Vagina (tissue), 2 donors: ENCODE data around the gene SLC39A11. TPM values are rescaled to one million over a fixed set of nuclear protein-coding genes. Genes with fewer than 3 reads are reported as not detected.

ENCODE experiments used
- DNase-seq, 2 donors: peaks; one replicate each; pipeline ENCODE4 v3.0.0-alpha.2; 2017; ENCODE audit errors: extremely low spot score in 2 of 2
- H3K27ac ChIP-seq: fragments of 200-600 bp; sonication (generic); one replicate; pipeline ENCODE4 v1.5.1; 2019
- H3K27me3 ChIP-seq: fragments of 200-600 bp; sonication (generic); one replicate; pipeline ENCODE4 v1.5.1; 2019
- H3K36me3 ChIP-seq, 2 donors: fragments of 200-600 bp; sonication (generic); one replicate each; pipeline ENCODE4 v1.5.1; 2017 to 2019
- H3K4me1 ChIP-seq: fragments of 200-600 bp; sonication (generic); one replicate; pipeline ENCODE4 v1.5.1; 2019
- H3K4me3 ChIP-seq, 2 donors: fragments of 200-600 bp; sonication (generic); 1 replicate in 1 of 2; 2 replicates in 1 of 2; pipeline ENCODE4 v1.5.1; 2016 to 2019
- H3K9me3 ChIP-seq: fragments of 200-600 bp; sonication (generic); one replicate; pipeline ENCODE4 v1.5.1; 2019
- CTCF ChIP-seq, 3 experiments: fragments of 450-650 bp in 2 of 3; fragments of 200-600 bp in 1 of 3; sonication (generic) in 1 of 3; IDR thresholded peaks; one replicate each; pipeline ENCODE4 v1.5.1; 2017 to 2019; ENCODE audit warnings: antibody characterized with exemption in 3 of 3, mild to moderate bottlenecking in 2 of 3, moderate library complexity in 2 of 3
- POLR2A ChIP-seq, 2 donors: fragments of 450-650 bp; IDR thresholded peaks; one replicate each; pipeline ENCODE4 v1.6.1; 2017; ENCODE audit warnings: antibody characterized with exemption in 2 of 2, mild to moderate bottlenecking in 2 of 2, moderate library complexity in 2 of 2
- POLR2AphosphoS5 ChIP-seq, 2 donors: sonication (generic); formaldehyde crosslinking; IDR thresholded peaks; one replicate each; pipeline ENCODE4 v1.9.0; 2017; ENCODE audit warnings: antibody characterized with exemption in 2 of 2, mild to moderate bottlenecking in 2 of 2, low read depth in 1 of 2; ENCODE audit not compliant: insufficient read depth in 1 of 2
- intact Hi-C: fragments of 100-400 bp; cut with DNase I; formaldehyde crosslinking; loops from one replicate; pipeline ENCODE4 v1.15.1; 2023
- total RNA-seq: library from RNA; depleted of rRNA; stranded (reverse); fragments of >200 nt; gene quantifications from one replicate; pipeline ENCODE4 v1.2.3, GENCODE V29; 2016

The SLC39A11 gene
- total RNA-seq, 1 donor from 2014 or later, result 22.6 TPM

GRCh38 chr17:73029021-73029420 is 63.5 kb downstream of the SLC39A11 start:
- Histone ChIP-seq H3K36me3 (no peaks in the 10 kb centered on the region), H3K27me3 (no peaks in the 10 kb centered on the region), H3K4me3 (no peak overlapping the region), H3K27ac (no peak overlapping the region), H3K4me1 (peaks cover 11% of the 10 kb centered on the region), H3K9me3 (no peaks in the 10 kb centered on the region)
- DNase-seq, result no peak
- intact Hi-C loops, result no loop called here
- TF ChIP-seq CTCF (IDR thresholded peaks at IDR 0.05) (no peak), POLR2AphosphoS5 (IDR thresholded peaks at IDR 0.05; ENCODE audit: insufficient read depth in 1 of 2, low read depth in 1 of 2) (no peak), POLR2A (IDR thresholded peaks at IDR 0.05) (no peak)

GRCh38 chr17:73028299-73028755 is 64.2 kb downstream of the SLC39A11 start:
- TF ChIP-seq CTCF (IDR thresholded peaks at IDR 0.05) (no peak), POLR2A (IDR thresholded peaks at IDR 0.05) (no peak), POLR2AphosphoS5 (IDR thresholded peaks at IDR 0.05; ENCODE audit: insufficient read depth in 1 of 2, low read depth in 1 of 2) (no peak)
- Histone ChIP-seq H3K4me1 (peaks cover 11% of the 10 kb centered on the region), H3K9me3 (no peaks in the 10 kb centered on the region), H3K27ac (no peak overlapping the region), H3K4me3 (no peak overlapping the region), H3K36me3 (no peaks in the 10 kb centered on the region), H3K27me3 (no peaks in the 10 kb centered on the region)
- DNase-seq, result no peak
- intact Hi-C loops, result no loop called here

GRCh38 chr17:73027130-73027741 is 65.3 kb downstream of the SLC39A11 start:
- DNase-seq, result no peak
- intact Hi-C loops, result no loop called here
- TF ChIP-seq POLR2A (IDR thresholded peaks at IDR 0.05) (no peak), CTCF (IDR thresholded peaks at IDR 0.05) (no peak), POLR2AphosphoS5 (IDR thresholded peaks at IDR 0.05; ENCODE audit: insufficient read depth in 1 of 2, low read depth in 1 of 2) (no peak)
- Histone ChIP-seq H3K9me3 (no peaks in the 10 kb centered on the region), H3K4me3 (no peak overlapping the region), H3K27ac (no peak overlapping the region), H3K27me3 (no peaks in the 10 kb centered on the region), H3K4me1 (peaks cover 11% of the 10 kb centered on the region), H3K36me3 (no peaks in the 10 kb centered on the region)

- intact Hi-C loops, result no loop called here
- TF ChIP-seq CTCF (IDR thresholded peaks at IDR 0.05), result no peak
- TF ChIP-seq POLR2AphosphoS5 (IDR thresholded peaks at IDR 0.05; ENCODE audit: insufficient read depth in 1 of 2, low read depth in 1 of 2), result no peak
- no peak for TF ChIP-seq POLR2A (IDR thresholded peaks at IDR 0.05)
- peaks cover 11% of the 10 kb centered on the region for H3K4me1 ChIP-seq
These were observed 67.4 kb downstream of the SLC39A11 start for GRCh38 chr17:73025041-73025560.

GRCh38 chr17:73023759-73024158 is 68.7 kb downstream of the SLC39A11 start:
- Histone ChIP-seq H3K27me3 (no peaks in the 10 kb centered on the region), H3K27ac (no peak overlapping the region), H3K9me3 (no peaks in the 10 kb centered on the region), H3K36me3 (no peaks in the 10 kb centered on the region), H3K4me3 (no peak overlapping the region), H3K4me1 (peaks cover 11% of the 10 kb centered on the region)
- intact Hi-C loops, result no loop called here
- no peak for DNase-seq
- TF ChIP-seq CTCF (IDR thresholded peaks at IDR 0.05) (no peak), POLR2A (IDR thresholded peaks at IDR 0.05) (no peak), POLR2AphosphoS5 (IDR thresholded peaks at IDR 0.05; ENCODE audit: insufficient read depth in 1 of 2, low read depth in 1 of 2) (no peak)

More at GRCh38 chr17:73025041-73025560, 67.4 kb downstream of the SLC39A11 start:
- no peaks in the 10 kb centered on the region for H3K9me3 ChIP-seq
- H3K36me3 ChIP-seq, result no peaks in the 10 kb centered on the region
- no peak overlapping the region for H3K27ac ChIP-seq
- H3K27me3 ChIP-seq, result no peaks in the 10 kb centered on the region
- no peak overlapping the region for H3K4me3 ChIP-seq
- DNase-seq, result no peak
